Colonic mucosa (tissue), 4 donors: ENCODE results near the gene VWDE. TPM values are rescaled to one million over a fixed set of nuclear protein-coding genes. Genes with fewer than 3 reads are reported as not detected.

ENCODE experiments used
- DNase-seq: peaks from one replicate; pipeline ENCODE4 v3.0.0-alpha.2; 2020
- H3K27ac ChIP-seq: fragments of 200-600 bp; one replicate; pipeline ENCODE4 v1.8.0; 2021
- H3K27me3 ChIP-seq: fragments of 200-600 bp; one replicate; pipeline ENCODE4 v1.8.0; 2021
- H3K36me3 ChIP-seq: fragments of 200-600 bp; one replicate; pipeline ENCODE4 v1.8.0; 2021
- H3K4me1 ChIP-seq: fragments of 200-600 bp; one replicate; pipeline ENCODE4 v1.8.0; 2021; ENCODE audit warnings: mild to moderate bottlenecking
- H3K4me3 ChIP-seq: fragments of 200-600 bp; one replicate; pipeline ENCODE4 v1.8.0; 2021
- H3K9ac ChIP-seq, 2 donors: one replicate each; pipeline ENCODE4 v1.7.0; 2013; ENCODE audit warnings: control low read depth in 2 of 2, low read depth in 2 of 2, low read length in 2 of 2
- H3K9me3 ChIP-seq: fragments of 200-600 bp; one replicate; pipeline ENCODE4 v1.8.0; 2021
- intact Hi-C: fragments of 100-400 bp; cut with DNase I; formaldehyde crosslinking; loops from one replicate; pipeline ENCODE4 v1.14.1; 2022
- total RNA-seq, 2 donors: library from RNA; stranded (reverse); fragmentation: NEBNext Ultra II Directional in 1 of 2; extraction: Animal tissue kit (Norgen Biotek cat#: 25700) in 1 of 2; gene quantifications; one replicate each; pipeline ENCODE4 v1.2.1, GENCODE V29; 2021
- TF ChIP-seq, protein P1 (sequence below): fragments of 200-600 bp; IDR thresholded peaks from one replicate; pipeline ENCODE4 v1.8.0; 2022; ENCODE audit warnings: antibody characterized with exemption, mild to moderate bottlenecking
- donor health status: healthy.
- donor health status: DM: no; HTN: no; CAD: no.
- donor health status: DM: no; HTN: no; CAD: no.

The VWDE gene
- total RNA-seq, 2 donors from 2014 or later = 0.59 to 1.2 TPM

- TF ChIP-seq, protein P1, sequence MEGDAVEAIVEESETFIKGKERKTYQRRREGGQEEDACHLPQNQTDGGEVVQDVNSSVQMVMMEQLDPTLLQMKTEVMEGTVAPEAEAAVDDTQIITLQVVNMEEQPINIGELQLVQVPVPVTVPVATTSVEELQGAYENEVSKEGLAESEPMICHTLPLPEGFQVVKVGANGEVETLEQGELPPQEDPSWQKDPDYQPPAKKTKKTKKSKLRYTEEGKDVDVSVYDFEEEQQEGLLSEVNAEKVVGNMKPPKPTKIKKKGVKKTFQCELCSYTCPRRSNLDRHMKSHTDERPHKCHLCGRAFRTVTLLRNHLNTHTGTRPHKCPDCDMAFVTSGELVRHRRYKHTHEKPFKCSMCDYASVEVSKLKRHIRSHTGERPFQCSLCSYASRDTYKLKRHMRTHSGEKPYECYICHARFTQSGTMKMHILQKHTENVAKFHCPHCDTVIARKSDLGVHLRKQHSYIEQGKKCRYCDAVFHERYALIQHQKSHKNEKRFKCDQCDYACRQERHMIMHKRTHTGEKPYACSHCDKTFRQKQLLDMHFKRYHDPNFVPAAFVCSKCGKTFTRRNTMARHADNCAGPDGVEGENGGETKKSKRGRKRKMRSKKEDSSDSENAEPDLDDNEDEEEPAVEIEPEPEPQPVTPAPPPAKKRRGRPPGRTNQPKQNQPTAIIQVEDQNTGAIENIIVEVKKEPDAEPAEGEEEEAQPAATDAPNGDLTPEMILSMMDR = no peak
- H3K9me3 ChIP-seq = no peaks in the 10 kb centered on the region
- no peak overlapping the region for H3K4me3 ChIP-seq
- DNase-seq = no peak
- intact Hi-C loops = no loop called here
- H3K4me1 ChIP-seq = no peaks in the 10 kb centered on the region
- H3K36me3 ChIP-seq = no peaks in the 10 kb centered on the region
- no peak overlapping the region for H3K9ac ChIP-seq
- H3K27ac ChIP-seq = no peak overlapping the region
- no peaks in the 10 kb centered on the region for H3K27me3 ChIP-seq
Observed at GRCh38 chr7:12303062-12303461, 100.6 kb downstream of the VWDE start.

- Histone ChIP-seq H3K27ac (no peak overlapping the region), H3K9me3 (no peaks in the 10 kb centered on the region), H3K4me1 (no peaks in the 10 kb centered on the region), H3K27me3 (no peaks in the 10 kb centered on the region), H3K4me3 (no peak overlapping the region), H3K36me3 (no peaks in the 10 kb centered on the region), H3K9ac (no peak overlapping the region)
- intact Hi-C loops = no loop called here
- TF ChIP-seq, protein P1 = no peak
- DNase-seq = no peak
Observed at GRCh38 chr7:12300415-12300814, 103.2 kb downstream of the VWDE start.

DNA sequence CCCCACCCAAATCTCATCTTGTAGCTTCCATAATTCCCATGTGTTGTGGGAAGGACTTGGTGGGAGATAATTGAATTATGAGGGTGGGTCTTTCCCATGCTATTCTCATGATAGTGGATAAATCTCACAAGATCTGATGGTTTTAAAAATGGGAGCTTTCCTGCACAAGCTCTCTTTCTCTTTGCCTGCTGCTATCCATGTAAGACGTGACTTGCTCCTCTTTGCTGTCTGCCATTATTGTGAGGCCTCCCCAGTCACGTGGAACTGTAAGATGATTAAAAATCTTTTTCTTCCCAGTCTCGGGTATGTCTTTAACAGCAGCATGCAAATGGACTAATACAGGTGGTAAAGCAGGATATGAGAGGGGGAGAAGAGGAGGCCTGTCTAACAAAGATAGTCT, 104.3 kb downstream of the VWDE start:
- Histone ChIP-seq H3K36me3 (no peaks in the 10 kb centered on the region), H3K4me3 (no peak overlapping the region), H3K4me1 (no peaks in the 10 kb centered on the region), H3K27me3 (no peaks in the 10 kb centered on the region), H3K9me3 (no peaks in the 10 kb centered on the region), H3K27ac (no peak overlapping the region), H3K9ac (no peak overlapping the region)
- no peak for DNase-seq
- intact Hi-C loops = no loop called here
- TF ChIP-seq, protein P1 = no peak

GRCh38 chr7:12297283-12298108, 106.2 kb downstream of the VWDE start:
- no peak overlapping the region for H3K4me3 ChIP-seq
- H3K36me3 ChIP-seq = no peaks in the 10 kb centered on the region
- DNase-seq = no peak
- intact Hi-C loops = no loop called here
- H3K9me3 ChIP-seq = no peaks in the 10 kb centered on the region
- no peaks in the 10 kb centered on the region for H3K4me1 ChIP-seq
- no peak overlapping the region for H3K27ac ChIP-seq
- TF ChIP-seq, protein P1 = no peak
- no peaks in the 10 kb centered on the region for H3K27me3 ChIP-seq
- no peak overlapping the region for H3K9ac ChIP-seq

- no peak overlapping the region for H3K4me3 ChIP-seq
- TF ChIP-seq, protein P1 = no peak
- H3K36me3 ChIP-seq = no peaks in the 10 kb centered on the region
- no peaks in the 10 kb centered on the region for H3K4me1 ChIP-seq
- intact Hi-C loops = no loop called here
- no peaks in the 10 kb centered on the region for H3K27me3 ChIP-seq
- DNase-seq = no peak
- no peak overlapping the region for H3K9ac ChIP-seq
- H3K27ac ChIP-seq = no peak overlapping the region
- no peaks in the 10 kb centered on the region for H3K9me3 ChIP-seq
Observed at GRCh38 chr7:12296051-12296570, 107.6 kb downstream of the VWDE start.
